SU-DHL-6 (cell line): ENCODE data around the gene DHX15.

ENCODE experiments used
- H2AFZ ChIP-seq: fragments of 200-600 bp; sonication (generic); 2 replicates; pipeline ENCODE4 v1.6.1; 2014; ENCODE audit warnings: low read depth, mild to moderate bottlenecking, moderate library complexity, mixed read lengths, antibody characterized with exemption, low read length; ENCODE audit not compliant: severe bottlenecking
- H3F3A ChIP-seq: fragments of 200-600 bp; shearing (Covaris generic); 2 replicates; pipeline ENCODE4 v1.6.0; 2016; ENCODE audit warnings: antibody characterized with exemption, mild to moderate bottlenecking; ENCODE audit not compliant: insufficient read depth
- H3K27ac ChIP-seq: fragments of 200-600 bp; sonication (generic); 2 replicates; pipeline ENCODE4 v1.5.1; 2016; ENCODE audit warnings: low read depth, mild to moderate bottlenecking, low read length, moderate library complexity, mixed read lengths
- H3K27me3 ChIP-seq: fragments of 200-600 bp; sonication (generic), shearing (Covaris generic); 2 replicates; pipeline ENCODE4 v1.6.0; 2014; ENCODE audit warnings: mild to moderate bottlenecking, low read length
- H3K36me3 ChIP-seq: fragments of 200-600 bp; sonication (generic); 2 replicates; pipeline ENCODE4 v1.6.1; 2014; ENCODE audit warnings: mild to moderate bottlenecking, low read length, mixed read lengths
- H3K4me2 ChIP-seq: fragments of 300-600, 200-600 bp; shearing (Covaris generic), sonication (generic); 2 replicates; pipeline ENCODE4 v1.6.0; 2014; ENCODE audit warnings: low read length, low read depth, mild to moderate bottlenecking; ENCODE audit not compliant: poor library complexity, severe bottlenecking
- H3K4me3 ChIP-seq: fragments of 200-600 bp; sonication (generic); 2 replicates; pipeline ENCODE4 v1.5.1; 2014; ENCODE audit warnings: antibody characterized with exemption, low read length, mild to moderate bottlenecking, mixed read lengths; ENCODE audit not compliant: insufficient read depth, poor library complexity, severe bottlenecking
- H3K79me2 ChIP-seq: fragments of 200-600 bp; sonication (generic); 2 replicates; pipeline ENCODE4 v1.6.1; 2014; ENCODE audit warnings: mild to moderate bottlenecking, low read length, moderate library complexity; ENCODE audit not compliant: insufficient read depth
- H3K9ac ChIP-seq: fragments of 200-600 bp; sonication (generic); 2 replicates; pipeline ENCODE4 v1.7.0; 2014; ENCODE audit warnings: mild to moderate bottlenecking, low read length
- H3K9me2 ChIP-seq: fragments of 200-600 bp; sonication (generic); replicated peaks from 2 replicates; pipeline ENCODE4 v1.6.1; 2014; ENCODE audit warnings: low read length; ENCODE audit not compliant: insufficient read depth
- H3K9me3 ChIP-seq: fragments of 200-600 bp; sonication (generic); 2 replicates; pipeline ENCODE4 v1.6.1; 2014; ENCODE audit warnings: low read length, mixed read lengths; ENCODE audit not compliant: insufficient read depth
- H4K20me1 ChIP-seq: fragments of 200-600 bp; sonication (generic); 2 replicates; pipeline ENCODE4 v1.6.1; 2014; ENCODE audit warnings: low read depth, mild to moderate bottlenecking, antibody characterized with exemption, low read length, moderate library complexity, mixed read lengths
- CTCF ChIP-seq: fragments of 200-600 bp; sonication (generic); IDR thresholded peaks from one replicate; pipeline ENCODE4 v1.5.1; 2017; ENCODE audit warnings: antibody characterized with exemption, mild to moderate bottlenecking, low read length, moderate library complexity; ENCODE audit not compliant: insufficient read depth, poor library complexity, severe bottlenecking
- EZH2phosphoT487 ChIP-seq: fragments of 200-600 bp; sonication (generic), shearing (Covaris generic); conservative IDR thresholded peaks from 2 replicates; pipeline ENCODE4 v1.6.1; 2018; ENCODE audit warnings: mild to moderate bottlenecking, antibody characterized with exemption, low read length, moderate library complexity, mixed read lengths

DHX15 gene

DNA sequence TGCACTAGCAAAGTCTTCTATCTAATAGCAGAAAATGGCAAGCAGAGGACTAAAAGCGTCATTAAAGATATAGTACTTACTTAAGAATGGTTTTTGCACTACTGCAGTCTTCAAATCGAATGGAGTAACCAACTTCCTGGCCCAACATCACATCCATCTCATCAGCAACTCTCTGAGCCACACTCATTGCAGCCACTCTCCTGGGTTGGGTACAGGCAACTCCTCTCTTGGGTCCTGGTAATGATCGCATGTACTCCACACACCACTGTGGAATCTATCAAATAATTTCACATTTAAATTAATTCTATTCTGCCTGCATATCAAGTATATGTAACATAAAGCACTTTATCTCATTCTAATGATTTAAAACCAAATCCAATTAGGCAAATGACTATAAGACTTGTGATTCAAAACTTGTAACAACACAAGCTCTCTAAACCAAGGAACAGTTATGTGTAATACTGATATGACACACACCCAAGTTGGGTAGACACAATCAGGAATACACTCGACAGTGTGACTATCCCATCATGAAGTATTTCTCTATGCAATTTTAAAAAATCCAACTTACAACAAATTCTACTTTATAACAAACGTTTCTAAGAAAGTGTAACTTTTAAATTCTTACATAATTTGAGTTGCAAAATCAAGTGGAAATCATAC is 13.6 kb downstream of the DHX15 start:
- H3K36me3 ChIP-seq: peaks cover 66% of the 10 kb centered on the region
- H3K9me2 ChIP-seq: no peaks in the 10 kb centered on the region
- TF ChIP-seq EZH2phosphoT487: no peak

GRCh38 chr4:24570172-24570571 is 14.2 kb downstream of the DHX15 start:
- Histone ChIP-seq H3F3A (no peaks in the 10 kb centered on the region; the same call in 1 of the 2 replicates), H3K9me3 (no peaks in the 10 kb centered on the region), H2AFZ (no peak overlapping the region), H3K9ac (no peak overlapping the region), H4K20me1 (peaks cover 89% of the 10 kb centered on the region), H3K4me3 (no peak overlapping the region), H3K4me2 (peak overlapping the region; percentile 1), H3K27ac (no peak overlapping the region), H3K36me3 (peaks cover 66% of the 10 kb centered on the region), H3K27me3 (no peaks in the 10 kb centered on the region), H3K9me2 (no peaks in the 10 kb centered on the region), H3K79me2 (peaks cover 100% of the 10 kb centered on the region)
- no peak for TF ChIP-seq CTCF
- TF ChIP-seq EZH2phosphoT487: no peak

More for the DNA sequence above, 13.6 kb downstream of the DHX15 start:
- Histone ChIP-seq H3K9ac (no peak overlapping the region), H3K27ac (no peak overlapping the region), H3K4me2 (peak overlapping the region; percentile 1), H3K79me2 (peaks cover 100% of the 10 kb centered on the region), H2AFZ (no peak overlapping the region), H3F3A (no peaks in the 10 kb centered on the region; the same call in 1 of the 2 replicates), H3K9me3 (no peaks in the 10 kb centered on the region), H3K4me3 (no peak overlapping the region), H3K27me3 (no peaks in the 10 kb centered on the region), H4K20me1 (peaks cover 89% of the 10 kb centered on the region)

GRCh38 chr4:24569662-24570061 is 14.7 kb downstream of the DHX15 start:
- H3K9me2 ChIP-seq: no peaks in the 10 kb centered on the region
- H3K79me2 ChIP-seq: peaks cover 100% of the 10 kb centered on the region
- peaks cover 66% of the 10 kb centered on the region for H3K36me3 ChIP-seq
- H3K4me3 ChIP-seq: no peak overlapping the region
- no peaks in the 10 kb centered on the region; the same call in 1 of the 2 replicates for H3F3A ChIP-seq
- no peak overlapping the region for H2AFZ ChIP-seq
- no peak overlapping the region for H3K4me2 ChIP-seq
- H3K27ac ChIP-seq: no peak overlapping the region
- H3K9me3 ChIP-seq: no peaks in the 10 kb centered on the region
- H4K20me1 ChIP-seq: peaks cover 89% of the 10 kb centered on the region
- H3K9ac ChIP-seq: no peak overlapping the region
- TF ChIP-seq EZH2phosphoT487 (no peak), CTCF (no peak)
- no peaks in the 10 kb centered on the region for H3K27me3 ChIP-seq

DNA sequence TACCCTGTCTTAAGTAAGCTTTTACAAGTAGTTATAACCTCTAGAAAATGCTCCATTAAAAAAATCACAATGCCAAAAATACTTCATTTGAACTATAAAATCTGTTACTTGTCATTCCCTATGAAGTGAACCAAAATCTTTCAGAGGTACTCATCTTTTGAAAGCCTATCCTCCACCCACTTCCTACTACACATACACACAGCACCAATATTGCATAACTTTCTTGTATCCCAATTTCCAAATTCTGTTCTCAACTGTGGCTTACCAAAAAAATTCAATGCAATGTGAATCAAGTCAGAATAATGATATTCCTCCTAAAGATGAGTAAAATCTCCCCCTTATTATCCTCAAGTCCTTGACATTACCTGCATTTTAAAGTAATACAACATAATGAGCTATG is 15.9 kb downstream of the DHX15 start:
- peaks cover 65% of the 10 kb centered on the region for H3K36me3 ChIP-seq
- H3K9me2 ChIP-seq: no peaks in the 10 kb centered on the region
- H3K4me2 ChIP-seq: no peak overlapping the region
- H3K27me3 ChIP-seq: no peaks in the 10 kb centered on the region
- no peaks in the 10 kb centered on the region for H3K9me3 ChIP-seq
- peaks cover 100% of the 10 kb centered on the region for H3K79me2 ChIP-seq
- no peaks in the 10 kb centered on the region; the same call in 1 of the 2 replicates for H3F3A ChIP-seq
- H3K4me3 ChIP-seq: no peak overlapping the region
- TF ChIP-seq CTCF (no peak), EZH2phosphoT487 (no peak)
- no peak overlapping the region for H2AFZ ChIP-seq
- H3K9ac ChIP-seq: no peak overlapping the region
- H4K20me1 ChIP-seq: peaks cover 89% of the 10 kb centered on the region
- no peak overlapping the region for H3K27ac ChIP-seq
